ENCODE data around the gene CCDC91. TPM values are rescaled to one million over a fixed set of nuclear protein-coding genes. Genes with fewer than 3 reads are reported as not detected.

Gene CCDC91
- total RNA-seq, 1 experiment from 2014 or later: 26.9 TPM

DNA sequence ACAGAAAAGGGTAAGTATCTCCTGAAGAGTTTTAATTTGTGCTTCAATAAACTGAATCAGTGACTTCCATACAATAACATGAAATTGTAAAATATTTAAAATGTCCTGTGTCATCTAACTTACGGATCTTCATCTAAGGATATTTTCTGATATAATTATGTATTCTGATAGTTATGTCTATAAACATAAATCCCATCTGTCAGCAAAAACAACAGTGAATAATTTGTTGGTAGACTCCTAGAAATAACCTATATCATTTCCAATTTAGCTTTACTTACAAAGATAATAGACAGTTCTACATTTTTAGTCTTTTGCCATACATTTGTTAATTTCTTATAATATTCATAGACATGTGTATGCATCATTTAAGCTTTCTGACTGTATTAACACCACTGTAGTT is 293.9 kb downstream of the CCDC91 start:
- in situ Hi-C loops (cut with HindIII; ENCODE audit: low pct_unique_long_range_greater_than_20kb, low sequenced_read_pairs): no loop called here
- intact Hi-C loops (cut with micrococcal nuclease; ENCODE audit: unreplicated experiment): no loop called here
- ChIA-PET CTCF (no interaction called here), POLR2A (no interaction called here)
- Histone ChIP-seq H3K27ac (ENCODE audit: low read length) (no peak overlapping the region), H3K27me3 (ENCODE audit: control insufficient read depth, insufficient read depth, low read length) (no peaks in the 10 kb centered on the region), H3K9me3 (ENCODE audit: control insufficient read depth, insufficient read depth, low read depth, low read length) (no peaks in the 10 kb centered on the region), H3K4me1 (ENCODE audit: control insufficient read depth, insufficient read depth, low read length) (no peaks in the 10 kb centered on the region), H3K4me3 (ENCODE audit: low read depth in 2 of 2, low read length in 2 of 2) (no peak overlapping the region), H3K36me3 (ENCODE audit: control insufficient read depth, insufficient read depth, low read length) (0 out of 2 replicates have a peak, but pooled peaks cover 2% of the 10 kb centered on the region)
- BruUV-seq (replicated peaks): no TSS peak
- TF ChIP-seq SIN3A (IDR thresholded peaks at IDR 0.05; ENCODE audit: borderline replicate concordance, insufficient read depth, low read depth, low read length) (no peak), POLR2AphosphoS5 (IDR thresholded peaks at IDR 0.05; ENCODE audit: low read depth, low read length) (no peak), TCF7L2 (IDR thresholded peaks at IDR 0.05; ENCODE audit: low read depth, low read length) (no peak)
- TF ChIP-seq, protein P1, sequence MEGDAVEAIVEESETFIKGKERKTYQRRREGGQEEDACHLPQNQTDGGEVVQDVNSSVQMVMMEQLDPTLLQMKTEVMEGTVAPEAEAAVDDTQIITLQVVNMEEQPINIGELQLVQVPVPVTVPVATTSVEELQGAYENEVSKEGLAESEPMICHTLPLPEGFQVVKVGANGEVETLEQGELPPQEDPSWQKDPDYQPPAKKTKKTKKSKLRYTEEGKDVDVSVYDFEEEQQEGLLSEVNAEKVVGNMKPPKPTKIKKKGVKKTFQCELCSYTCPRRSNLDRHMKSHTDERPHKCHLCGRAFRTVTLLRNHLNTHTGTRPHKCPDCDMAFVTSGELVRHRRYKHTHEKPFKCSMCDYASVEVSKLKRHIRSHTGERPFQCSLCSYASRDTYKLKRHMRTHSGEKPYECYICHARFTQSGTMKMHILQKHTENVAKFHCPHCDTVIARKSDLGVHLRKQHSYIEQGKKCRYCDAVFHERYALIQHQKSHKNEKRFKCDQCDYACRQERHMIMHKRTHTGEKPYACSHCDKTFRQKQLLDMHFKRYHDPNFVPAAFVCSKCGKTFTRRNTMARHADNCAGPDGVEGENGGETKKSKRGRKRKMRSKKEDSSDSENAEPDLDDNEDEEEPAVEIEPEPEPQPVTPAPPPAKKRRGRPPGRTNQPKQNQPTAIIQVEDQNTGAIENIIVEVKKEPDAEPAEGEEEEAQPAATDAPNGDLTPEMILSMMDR (IDR thresholded peaks at IDR 0.05): no peak
- TF ChIP-seq, protein P2, sequence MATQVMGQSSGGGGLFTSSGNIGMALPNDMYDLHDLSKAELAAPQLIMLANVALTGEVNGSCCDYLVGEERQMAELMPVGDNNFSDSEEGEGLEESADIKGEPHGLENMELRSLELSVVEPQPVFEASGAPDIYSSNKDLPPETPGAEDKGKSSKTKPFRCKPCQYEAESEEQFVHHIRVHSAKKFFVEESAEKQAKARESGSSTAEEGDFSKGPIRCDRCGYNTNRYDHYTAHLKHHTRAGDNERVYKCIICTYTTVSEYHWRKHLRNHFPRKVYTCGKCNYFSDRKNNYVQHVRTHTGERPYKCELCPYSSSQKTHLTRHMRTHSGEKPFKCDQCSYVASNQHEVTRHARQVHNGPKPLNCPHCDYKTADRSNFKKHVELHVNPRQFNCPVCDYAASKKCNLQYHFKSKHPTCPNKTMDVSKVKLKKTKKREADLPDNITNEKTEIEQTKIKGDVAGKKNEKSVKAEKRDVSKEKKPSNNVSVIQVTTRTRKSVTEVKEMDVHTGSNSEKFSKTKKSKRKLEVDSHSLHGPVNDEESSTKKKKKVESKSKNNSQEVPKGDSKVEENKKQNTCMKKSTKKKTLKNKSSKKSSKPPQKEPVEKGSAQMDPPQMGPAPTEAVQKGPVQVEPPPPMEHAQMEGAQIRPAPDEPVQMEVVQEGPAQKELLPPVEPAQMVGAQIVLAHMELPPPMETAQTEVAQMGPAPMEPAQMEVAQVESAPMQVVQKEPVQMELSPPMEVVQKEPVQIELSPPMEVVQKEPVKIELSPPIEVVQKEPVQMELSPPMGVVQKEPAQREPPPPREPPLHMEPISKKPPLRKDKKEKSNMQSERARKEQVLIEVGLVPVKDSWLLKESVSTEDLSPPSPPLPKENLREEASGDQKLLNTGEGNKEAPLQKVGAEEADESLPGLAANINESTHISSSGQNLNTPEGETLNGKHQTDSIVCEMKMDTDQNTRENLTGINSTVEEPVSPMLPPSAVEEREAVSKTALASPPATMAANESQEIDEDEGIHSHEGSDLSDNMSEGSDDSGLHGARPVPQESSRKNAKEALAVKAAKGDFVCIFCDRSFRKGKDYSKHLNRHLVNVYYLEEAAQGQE (IDR thresholded peaks at IDR 0.05; ENCODE audit: insufficient read depth in 1 of 2, low read depth in 2 of 2, low read length in 1 of 2): no peak
- ATAC-seq (no peak), DNase-seq (ENCODE audit: low read depth, low spot score) (no peak)

DNA sequence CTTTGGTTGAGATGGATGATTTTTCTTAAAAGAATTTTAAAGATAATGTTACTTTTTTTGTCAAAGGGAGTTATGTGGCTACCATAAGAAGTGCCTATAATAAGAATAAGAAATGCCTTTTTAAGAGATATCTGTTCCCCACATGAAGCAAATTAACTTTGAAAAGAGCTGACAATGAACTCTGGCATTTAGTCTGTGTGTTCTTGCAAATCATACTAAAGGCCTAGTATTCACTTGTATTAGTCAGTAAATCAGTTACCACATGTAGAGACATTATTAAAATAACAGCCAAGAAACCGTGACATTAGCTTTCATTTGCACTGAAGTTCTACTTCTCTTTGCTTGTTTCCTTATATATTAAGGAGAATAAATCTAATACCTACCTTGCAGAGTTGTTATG is 296.3 kb downstream of the CCDC91 start:
- no peaks in the 10 kb centered on the region for H3K9me3 ChIP-seq (ENCODE audit: control insufficient read depth, insufficient read depth, low read depth, low read length)
- no TSS peak for BruUV-seq (replicated peaks)
- TF ChIP-seq, protein P2 (IDR thresholded peaks at IDR 0.05; ENCODE audit: insufficient read depth in 1 of 2, low read depth in 2 of 2, low read length in 1 of 2): no peak
- H3K36me3 ChIP-seq (ENCODE audit: control insufficient read depth, insufficient read depth, low read length): 0 out of 2 replicates have a peak, but pooled peaks cover 2% of the 10 kb centered on the region
- no peak overlapping the region for H3K4me3 ChIP-seq (ENCODE audit: low read depth in 2 of 2, low read length in 2 of 2)
- in situ Hi-C loops (cut with HindIII; ENCODE audit: low pct_unique_long_range_greater_than_20kb, low sequenced_read_pairs): no loop called here
- no peak for DNase-seq (ENCODE audit: low read depth, low spot score)
- ATAC-seq: no peak
- POLR2A ChIA-PET: no interaction called here
- CTCF ChIA-PET: no interaction called here
- no peaks in the 10 kb centered on the region for H3K27me3 ChIP-seq (ENCODE audit: control insufficient read depth, insufficient read depth, low read length)
- intact Hi-C loops (cut with micrococcal nuclease; ENCODE audit: unreplicated experiment): no loop called here
- no peaks in the 10 kb centered on the region for H3K4me1 ChIP-seq (ENCODE audit: control insufficient read depth, insufficient read depth, low read length)
- no peak overlapping the region for H3K27ac ChIP-seq (ENCODE audit: low read length)
